ENCODE results near the gene GIPC1.
A peak's percentile ranks its signal among the peaks of the same experiment; 100 is the strongest.
"Not testable (repeated sequence)": the region's sequence is repeated elsewhere in the genome, so short reads cannot be mapped to it uniquely, and the experiment has no call there.

GIPC1 gene, protein sequence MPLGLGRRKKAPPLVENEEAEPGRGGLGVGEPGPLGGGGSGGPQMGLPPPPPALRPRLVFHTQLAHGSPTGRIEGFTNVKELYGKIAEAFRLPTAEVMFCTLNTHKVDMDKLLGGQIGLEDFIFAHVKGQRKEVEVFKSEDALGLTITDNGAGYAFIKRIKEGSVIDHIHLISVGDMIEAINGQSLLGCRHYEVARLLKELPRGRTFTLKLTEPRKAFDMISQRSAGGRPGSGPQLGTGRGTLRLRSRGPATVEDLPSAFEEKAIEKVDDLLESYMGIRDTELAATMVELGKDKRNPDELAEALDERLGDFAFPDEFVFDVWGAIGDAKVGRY

DNA sequence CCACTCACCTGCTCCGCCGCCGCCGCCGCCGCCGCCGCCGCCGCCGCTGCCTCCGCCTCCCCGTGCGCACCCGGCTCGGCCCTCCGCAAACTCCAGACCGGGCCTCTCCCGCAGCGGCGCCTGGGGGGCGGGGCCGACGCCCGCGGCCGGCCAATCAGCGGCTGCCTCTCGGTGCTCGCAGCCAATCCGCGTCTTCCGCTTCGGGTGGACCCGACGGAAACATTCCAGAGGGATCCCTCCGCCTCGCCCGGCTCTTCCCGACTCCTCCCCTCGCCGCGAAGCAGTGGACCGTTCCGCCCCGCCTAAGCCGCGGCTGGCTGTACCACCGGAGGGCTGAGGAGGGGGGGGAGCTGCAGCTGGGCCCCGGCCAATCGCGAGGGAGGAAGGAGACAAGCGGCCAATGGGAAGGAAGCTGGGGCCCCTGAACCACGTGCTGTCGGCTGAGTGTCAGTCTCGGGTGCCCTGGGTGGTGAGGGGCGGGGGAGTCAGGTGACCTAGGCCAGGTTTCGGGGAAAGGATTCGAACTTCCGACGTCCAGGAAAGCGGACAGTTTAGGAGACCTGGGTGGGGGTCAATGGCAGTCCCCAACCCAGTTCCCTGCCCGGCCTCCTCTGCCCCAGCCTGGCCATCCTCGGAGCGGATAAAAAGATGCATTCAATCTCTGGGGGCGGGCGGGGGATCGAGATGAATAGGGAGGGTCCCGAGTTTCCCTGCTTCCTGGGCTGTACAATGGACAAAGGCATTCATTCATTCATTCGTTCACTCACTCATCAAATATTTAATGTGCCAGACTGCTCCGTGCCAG, at the start of gene GIPC1:
Gene GIPC1 (minus strand): TSS at position 99 of the 805 bp plus-strand sequence. CDS start 13,151 bp downstream, outside the sequence.
- peak; percentile 85 for DNase-seq

DNA sequence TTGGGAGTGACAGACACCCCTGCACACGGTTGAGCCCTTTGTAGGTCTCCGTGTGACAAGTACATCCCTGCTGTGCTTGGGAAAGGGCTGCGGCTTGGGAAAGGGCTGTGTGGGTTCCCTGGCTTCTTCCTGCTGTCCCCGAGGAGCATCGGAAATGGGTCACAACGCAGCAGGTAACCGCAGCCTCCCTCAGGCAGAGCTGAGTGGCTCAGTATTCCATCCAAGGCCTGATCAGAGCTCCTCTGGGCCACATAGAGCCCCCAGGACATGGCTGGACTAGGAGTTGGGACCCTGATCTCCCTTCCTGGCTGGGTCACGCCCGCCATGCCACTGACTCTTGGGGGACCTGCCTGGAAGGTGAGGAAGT, 49.8 kb upstream of the GIPC1 start:
- DNase-seq, result no peak

DNA sequence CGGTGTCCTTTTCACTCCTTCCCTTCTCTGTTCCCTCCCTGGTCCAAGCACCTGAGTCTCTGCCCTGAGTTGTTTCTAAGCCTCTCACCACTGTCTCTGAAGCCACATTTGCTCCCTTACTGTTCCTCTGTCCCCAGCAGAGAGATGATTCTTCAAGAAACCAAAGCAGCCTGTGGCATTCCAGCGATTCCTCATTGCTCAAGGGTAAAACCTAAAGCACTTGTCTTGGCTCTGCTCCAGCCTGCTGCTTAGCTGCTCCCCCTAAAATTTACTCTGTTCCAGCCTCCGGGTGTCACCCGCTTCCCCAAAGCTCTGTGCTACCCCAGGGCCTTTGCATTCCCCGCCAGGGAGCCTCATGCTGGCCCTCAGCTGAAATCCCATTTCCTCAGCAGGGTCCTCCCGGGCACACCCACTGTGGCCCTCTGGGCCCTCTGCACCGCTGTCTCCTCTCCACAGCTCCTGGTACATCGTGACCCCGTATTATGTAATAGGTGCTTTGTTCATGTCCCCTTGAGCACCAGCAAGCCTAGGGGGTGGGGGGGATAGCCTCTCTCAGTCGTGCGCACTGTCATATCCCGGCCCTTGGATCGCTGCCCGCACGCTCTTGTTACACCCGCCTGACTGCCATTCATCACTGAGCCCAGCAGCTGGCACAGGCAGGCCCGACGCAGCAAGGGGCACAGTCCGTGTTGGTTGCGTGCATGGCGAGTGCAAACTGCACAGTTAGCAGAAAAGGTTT, 49.2 kb upstream of the GIPC1 start:
- DNase-seq, result no peak

DNA sequence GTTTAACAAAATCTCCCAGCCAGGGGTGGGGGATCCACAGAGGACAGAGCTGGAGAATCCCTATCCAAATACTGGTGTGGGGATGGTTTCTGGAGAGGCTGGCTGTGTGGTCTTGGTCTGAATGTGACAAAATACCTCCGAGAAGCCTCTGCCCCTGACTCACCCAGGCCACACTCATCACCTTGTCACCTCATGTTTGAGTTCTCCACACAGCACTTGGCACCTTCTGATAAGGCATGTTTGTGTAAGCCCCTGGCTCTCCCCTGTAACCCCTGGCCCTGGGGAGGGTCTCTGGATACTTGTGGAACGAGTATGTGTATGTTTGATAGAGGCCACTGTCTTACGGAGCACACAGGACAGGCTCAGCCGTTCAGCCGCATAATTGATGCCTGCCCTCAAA, 48.1 kb upstream of the GIPC1 start:
- DNase-seq, result no peak

DNA sequence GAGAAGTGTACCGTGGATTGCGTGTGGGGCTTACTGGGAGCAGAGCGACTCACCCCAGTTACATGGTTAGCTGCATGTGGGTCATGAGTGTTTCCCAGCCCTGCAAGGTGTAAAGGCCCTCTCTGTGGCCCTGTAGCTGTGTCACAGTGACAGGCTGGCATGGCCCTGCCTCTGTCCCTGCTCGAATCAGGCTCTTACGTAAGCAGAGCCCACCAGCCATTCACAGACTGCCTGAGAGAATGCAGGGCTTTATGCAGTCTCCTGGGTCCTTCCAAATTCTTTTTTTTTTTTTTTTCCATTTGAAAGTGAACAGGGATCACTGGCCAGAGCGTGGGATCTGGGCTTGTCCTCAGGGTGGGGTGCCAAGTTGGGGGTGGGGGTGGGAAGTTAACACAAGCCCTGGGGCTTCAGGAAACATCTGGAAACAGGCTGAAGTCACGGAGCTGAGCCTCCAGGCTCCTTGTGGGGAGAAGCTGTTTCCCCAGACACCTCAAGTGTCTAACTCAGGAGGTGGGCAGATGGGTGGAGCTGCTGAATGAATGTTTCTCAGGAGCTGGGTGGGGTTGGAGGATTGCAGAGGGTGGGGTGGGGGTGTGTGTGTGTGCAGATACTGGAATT, 46.9 kb upstream of the GIPC1 start:
- DNase-seq, result no peak

DNA sequence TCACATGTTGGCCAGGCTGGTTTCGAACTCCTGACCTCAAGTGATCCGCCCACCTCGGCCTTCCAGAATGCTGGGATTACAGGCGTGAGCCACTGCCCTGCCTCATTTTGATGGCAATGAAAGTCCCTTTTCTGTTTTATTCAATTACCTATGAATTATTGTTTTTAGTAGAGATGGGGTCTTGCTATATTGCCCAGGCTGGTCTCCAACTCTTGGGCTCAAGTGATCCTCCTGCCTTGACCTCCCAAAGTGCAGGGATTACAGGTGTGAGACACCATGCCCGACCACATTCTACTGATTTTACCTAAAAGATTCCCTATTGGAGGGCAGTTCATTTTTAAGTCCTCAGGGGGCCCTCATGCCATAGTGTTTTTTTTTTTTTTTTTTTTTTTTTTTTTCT, 46.1 kb upstream of the GIPC1 start:
- DNase-seq, result not testable (repeated sequence)

DNA sequence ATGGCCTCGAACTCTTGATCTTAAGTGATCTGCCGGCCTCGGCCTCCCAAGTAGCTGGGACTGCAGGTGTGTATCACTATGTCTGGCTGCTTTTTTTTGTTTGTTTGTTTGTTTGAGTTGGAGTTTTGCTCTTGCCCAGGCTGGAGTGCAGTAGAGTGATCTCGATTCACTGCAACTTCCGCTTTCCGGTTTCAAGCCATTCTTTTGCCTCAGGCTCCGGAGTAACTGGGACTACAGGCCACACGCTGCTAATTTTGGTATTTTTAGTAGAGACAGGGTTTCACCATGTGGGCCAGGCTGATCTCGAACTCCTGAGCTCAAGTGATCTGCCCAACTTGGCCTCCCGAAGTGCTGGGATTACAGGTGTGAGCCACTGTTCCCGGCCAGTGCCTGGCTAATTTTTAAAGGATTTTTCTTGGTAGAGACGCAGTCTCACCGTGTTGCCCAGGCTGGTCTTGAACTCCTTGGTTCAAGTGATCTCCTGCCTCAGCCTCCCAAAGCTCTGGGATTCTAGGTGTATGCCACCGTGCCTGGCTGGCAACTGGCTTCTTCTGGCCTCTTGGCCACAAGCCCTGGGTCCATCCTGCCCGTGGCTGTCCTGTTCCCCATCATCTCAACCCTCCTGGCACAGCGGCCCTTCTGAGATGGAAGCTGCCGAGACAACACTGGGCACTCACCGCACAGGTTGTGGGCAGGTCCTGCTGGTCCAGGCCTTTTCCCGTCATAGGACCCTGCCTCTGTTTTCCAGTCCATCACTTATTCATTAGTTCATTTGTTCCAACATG, 45.0 kb upstream of the GIPC1 start:
- DNase-seq, result no peak

DNA sequence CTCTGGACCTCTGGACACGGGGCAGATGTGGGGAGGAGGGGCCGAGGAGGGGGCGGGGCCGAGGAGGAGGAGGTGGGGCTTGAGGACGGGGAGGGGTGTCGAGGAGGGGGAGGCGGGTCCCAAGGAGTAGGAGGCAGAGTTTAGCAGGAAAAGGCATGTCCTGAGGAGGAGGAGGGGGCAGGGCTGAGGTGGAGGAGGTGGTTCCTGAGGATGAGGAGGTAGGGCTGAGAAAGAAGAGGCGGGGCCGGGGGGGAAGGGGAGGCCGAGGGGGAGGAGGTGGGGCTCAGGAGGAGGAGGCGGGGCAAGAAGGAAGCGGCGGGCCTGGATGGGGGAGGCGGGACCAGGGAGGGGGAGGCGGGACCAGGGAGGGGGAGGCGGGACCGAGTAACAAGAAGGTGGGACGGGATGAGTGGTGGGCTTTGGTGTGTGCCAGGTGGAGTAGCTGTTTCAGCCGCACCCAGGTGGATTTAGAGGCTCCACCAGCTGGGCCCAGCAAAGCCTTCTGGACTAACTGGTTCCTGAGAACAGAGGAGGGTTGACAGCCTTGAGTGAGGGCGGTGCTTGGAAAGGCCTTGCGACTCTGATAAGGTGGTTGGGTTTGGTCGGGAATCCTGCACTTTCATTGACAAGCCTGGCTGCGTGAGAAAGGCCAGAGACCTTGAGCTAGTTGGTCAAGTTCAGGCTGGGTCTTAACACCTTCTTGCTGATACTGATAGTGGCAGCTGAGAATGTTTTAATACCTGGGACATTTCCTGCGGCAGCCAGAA, 41.2 kb upstream of the GIPC1 start:
- DNase-seq, result peak; percentile 43

DNA sequence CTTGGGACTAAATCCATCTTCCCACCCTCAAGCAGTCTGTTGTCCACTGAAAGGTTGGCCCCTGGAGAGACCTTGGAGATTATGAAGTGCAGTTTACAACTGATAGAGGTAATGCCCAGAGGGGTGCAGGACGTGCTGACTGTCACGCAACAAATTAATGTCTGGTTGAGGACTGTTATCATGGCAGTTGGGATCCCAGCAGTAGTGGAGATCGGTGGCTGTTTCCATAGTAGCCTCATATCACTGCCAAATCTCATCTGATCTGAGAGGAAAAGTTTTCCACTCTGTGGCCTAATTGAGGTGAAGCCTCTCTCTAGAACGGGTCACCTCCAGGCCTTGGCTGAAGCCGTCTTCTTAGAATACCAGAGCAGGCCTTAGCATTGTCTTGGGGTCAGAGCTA, 37.5 kb upstream of the GIPC1 start:
- no peak for DNase-seq

DNA sequence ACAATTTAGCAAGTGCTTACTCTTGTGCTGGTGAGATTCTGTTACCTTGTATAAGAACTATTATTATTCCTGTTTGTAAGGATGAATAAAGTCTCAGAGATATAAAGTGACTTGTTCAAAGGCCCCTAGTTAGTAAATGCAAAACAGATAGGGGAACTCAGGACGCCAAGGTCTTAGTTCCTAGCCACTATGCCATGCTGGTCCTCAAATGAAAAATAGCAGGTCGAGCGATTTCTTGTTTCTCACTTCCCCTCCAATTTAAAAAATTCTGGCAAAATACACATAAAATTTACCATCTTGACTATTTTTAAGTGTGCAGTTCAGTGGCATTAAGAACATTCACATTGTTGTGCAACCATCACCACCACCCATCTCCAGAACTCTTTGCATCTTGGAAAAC, 34.6 kb upstream of the GIPC1 start:
- DNase-seq, result no peak

DNA sequence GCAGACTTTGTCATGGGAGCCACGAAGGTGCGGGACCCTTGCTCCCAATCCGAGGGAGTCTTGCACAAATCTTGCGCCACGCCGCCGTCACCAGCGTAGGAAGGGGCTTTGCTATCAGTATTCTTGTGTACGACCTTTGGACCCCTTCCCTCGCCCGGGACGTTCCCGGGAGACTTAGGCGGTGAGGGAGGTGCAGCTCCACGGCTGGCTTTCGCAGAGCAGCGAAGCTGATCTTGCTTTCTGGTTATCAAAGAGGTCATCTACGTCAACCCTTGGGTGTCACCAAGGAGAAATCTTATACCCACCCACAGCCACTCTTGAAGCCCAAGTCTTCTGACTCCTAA, 34.0 kb upstream of the GIPC1 start:
- no peak for DNase-seq

DNA sequence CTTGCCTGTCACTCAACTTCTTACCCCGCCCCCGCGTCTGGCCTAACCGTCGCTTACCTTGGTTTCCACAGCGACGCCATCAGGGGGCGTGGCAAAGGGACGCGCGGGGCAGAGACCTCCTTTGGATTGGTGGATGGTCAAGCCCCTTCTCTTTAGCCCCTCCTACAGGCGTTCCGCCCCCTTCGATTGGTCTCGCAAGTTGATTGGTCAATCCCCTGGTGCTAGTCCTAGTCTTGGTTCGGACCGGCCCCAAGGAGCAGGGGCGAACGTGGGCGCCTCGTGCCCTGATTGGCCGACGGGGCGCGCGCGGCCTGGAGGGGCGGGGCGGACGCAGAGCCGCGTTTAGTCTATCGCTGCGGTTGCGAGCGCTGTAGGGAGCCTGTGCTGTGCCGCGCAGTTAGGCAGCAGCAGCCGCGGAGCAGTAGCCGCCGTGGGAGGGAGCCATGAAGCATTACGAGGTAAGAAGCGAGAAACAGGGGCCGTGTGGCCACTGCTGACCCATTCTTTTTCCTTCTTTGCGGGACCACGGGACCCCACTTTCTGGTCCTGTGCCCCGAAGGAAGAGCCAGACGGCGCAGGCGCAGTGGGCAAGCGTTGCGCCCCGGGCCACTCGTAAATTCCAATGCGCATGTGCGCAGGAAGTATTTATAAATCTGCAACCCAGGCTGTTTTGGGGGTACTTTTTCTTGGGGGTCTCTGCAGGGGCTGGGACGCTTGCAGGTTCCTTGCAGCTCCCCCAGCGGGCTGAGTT, 33.5 kb upstream of the GIPC1 start, which contains the start of gene TECR:
Gene TECR (plus strand): TSS at position 341 of the 751 bp plus-strand sequence. CDS start 103 bp downstream, at position 444.
- DNase-seq, result peak; percentile 100

DNA sequence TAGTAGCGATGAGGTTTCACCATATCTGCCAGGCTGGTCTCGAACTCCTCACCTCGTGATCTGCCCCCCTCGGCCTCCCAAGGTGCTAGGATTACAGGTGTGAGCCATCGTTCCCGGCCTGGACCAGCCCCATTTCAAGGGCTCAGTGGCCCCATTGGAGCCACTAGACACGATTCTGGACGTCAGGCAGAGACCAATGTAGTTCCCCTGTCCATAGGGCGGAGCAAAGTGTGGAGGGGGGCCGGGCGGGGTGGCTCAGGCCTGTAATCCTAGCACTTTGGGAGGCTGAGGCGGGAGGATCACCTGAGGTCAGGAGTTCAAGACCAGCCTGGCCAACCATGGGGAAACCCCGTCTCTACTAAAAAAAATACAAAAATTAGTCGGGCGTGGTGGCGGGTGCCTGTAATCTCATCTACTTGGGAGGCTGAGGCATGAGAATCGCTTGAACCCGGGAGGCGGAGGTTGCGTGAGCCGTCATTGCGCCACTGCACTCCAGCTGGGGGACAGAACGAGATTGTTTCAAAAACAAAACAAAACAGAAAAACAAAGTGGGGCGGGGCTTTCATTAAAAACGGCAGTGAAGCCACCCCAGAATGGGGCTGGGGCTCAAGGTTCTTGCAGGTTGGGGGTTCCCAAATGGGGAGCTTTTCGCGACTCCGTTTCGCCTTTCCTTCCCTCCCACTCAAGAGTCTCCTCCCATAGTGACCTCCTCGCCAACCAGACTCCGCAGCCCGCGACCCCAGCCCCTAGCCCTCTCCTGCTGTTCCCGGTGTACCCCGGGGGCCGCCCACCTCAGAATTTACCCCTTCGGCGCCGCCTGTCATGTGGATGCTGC, 32.7 kb upstream of the GIPC1 start:
- DNase-seq, result no peak

DNA sequence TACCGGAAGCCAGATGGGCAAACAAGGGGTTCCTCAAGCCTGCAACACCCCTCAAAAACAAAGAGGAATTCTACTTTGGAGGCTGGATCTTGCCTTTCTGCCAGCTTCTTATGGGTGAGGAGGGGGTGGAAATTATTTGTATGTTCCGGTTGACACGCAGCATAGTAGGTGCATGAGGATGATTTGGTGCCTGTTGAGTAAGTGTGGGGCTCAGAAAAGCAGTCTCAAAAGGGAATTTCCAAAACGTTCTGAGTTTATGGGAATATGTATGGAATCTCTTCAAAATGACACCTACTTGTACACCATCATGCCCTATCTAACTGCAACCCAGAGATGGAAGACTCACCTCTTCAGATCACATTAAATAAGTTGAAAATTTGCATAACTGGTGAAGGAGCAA, 30.5 kb upstream of the GIPC1 start:
- no peak for DNase-seq

DNA sequence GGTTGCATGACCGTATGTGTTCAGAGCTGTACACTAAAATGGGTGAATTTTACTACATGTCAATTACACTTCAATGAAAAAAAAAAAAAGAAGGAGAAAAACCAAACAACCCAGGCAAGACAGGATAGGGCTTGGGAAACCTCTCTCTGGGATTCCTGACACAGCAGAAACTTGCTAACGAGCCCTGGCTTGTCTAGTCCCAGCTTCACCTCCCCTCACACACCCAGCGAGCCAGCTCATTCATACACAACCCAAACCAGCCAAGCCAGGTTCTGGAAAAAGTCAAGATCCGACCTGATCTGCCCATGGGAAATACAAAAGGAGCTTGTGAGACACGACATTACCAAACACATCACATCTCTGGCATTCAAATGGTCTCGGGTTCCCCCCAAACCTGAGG, 29.8 kb upstream of the GIPC1 start:
- DNase-seq, result no peak

DNA sequence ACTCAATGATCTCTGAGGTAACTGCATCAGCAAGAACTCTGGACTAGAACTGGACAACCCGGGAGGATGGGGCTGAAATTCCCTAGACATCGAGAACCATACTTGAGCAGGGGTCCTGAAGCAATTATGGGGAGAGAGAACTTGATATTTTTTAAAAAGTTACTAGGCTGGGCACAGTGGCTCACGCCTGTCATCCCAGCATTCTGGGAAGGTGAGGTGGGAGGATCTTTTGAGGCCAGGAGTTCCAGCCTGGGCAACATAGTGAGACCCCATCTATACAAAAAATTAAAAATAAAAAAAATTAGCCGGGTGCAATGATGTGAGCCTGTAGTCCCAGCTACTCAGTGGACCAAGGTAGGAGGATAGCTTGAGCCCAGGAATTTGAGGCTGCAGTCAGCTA, 24.6 kb upstream of the GIPC1 start:
- no peak for DNase-seq

DNA sequence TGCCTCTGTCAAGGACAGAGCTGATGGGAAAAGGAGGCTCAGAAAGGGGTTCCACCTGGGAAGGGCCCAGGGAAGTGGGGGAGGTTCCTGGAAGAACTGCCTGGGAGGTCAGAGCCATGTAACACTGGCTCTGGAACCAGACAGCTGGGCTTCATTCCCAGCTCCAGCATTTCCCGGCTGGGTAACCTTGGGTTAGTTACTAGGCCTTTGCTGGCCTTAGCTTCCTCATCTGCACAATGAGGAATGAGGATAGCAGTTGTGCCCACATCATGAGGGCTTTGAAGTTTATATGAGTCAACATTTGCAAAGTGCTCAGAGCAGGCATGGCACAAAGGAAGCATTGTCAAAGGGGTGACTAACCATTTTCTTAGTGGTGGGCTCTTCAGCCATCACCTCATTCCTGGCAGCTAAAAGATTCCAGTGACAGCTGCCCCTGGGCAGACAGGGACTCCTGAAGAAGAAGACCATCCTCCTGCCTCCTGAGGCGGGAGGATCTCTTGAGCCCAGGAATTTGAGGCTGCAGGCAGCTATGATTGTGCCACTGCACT, 24.0 kb upstream of the GIPC1 start:
- no peak for DNase-seq

DNA sequence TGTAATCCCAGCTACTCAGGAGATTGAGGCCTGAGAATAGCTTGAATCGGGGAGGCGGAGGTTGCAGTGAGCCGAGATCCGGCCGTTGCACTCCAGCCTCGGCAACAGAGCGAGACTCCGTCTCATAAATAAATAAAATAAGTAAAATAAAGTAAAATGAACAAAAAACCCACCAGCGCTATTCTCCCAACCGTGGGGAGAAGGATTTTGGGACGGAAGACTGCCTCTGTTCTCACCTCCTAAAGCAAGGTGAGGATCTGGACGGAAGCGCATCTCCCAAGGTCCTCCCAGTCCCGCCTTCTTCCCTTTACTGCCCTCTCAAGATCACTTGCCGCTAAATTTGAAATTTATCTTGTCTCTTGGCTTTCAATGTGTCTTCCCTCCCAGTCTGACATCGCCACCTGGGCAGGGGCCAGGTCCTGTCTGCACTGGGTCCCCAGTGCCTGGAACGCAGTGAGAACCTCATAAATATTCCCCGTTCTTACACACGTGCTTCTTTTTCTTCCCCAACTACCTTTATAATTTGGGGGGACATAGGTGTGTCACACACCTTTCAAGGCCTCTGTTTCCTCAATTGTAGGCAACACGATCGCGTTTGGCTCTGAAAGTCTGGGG, 23.4 kb upstream of the GIPC1 start:
- DNase-seq, result no peak

DNA sequence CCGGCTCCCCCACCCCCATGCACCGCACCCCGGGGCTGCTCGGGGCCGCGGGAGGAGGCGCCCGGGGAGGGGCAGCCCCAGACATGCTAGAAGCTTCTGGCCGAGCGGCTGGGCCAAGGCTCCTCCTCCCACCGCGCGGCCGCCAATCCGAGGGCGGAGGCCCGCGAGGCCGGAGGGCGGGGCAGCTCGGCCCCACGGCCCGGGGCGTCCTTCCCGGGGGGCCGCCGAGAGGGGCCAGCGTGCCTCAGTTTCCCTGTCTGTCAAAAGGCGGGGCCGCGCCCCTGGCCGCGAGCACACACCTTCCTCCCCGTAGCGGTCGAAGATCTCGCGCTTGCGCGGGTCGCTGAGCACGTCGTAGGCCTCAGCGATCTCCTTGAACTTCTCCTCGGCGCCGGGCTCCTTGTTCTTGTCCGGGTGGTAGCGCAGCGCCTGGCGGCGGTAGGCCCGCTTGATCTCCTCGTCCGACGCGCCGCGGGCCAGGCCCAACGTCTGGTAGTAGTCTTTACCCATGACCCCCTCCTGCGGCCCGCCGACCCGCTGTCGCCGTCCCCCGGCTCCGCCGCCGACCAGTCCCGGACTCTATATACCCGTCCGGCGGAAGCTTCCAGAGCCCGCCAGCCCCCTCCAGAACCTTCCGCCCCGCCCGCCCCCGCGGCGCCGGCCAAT, 22.0 kb upstream of the GIPC1 start, which contains the start of gene DNAJB1:
Gene DNAJB1 (minus strand): TSS at position 558 of the 666 bp plus-strand sequence. CDS start 48 bp downstream, at position 510.
- peak; percentile 66 for DNase-seq

All from stimulated activated CD4-positive, alpha-beta T cell treated with anti-CD3 and anti-CD28 coated beads, Interleukin-12 subunit alpha, Interleukin-12 subunit beta, amount 100 ng/mL, for 4 hours (primary cell).